Stimulated activated CD8-positive, alpha-beta memory T cell treated with anti-CD3 and anti-CD28 coated beads, Interleukin-15, amount 100 ng/mL, for 48 hours (primary cell): ENCODE measurements around the gene KLHL2.
"Not testable (repeated sequence)": the region's sequence is repeated elsewhere in the genome, so short reads cannot be mapped to it uniquely, and the experiment has no call there.

ENCODE experiments used
- DNase-seq, 2 donors: peaks; one replicate each; pipeline ENCODE4 v3.0.0-alpha.2; 2020; ENCODE audit warnings: low read depth in 2 of 2

Gene KLHL2

DNA sequence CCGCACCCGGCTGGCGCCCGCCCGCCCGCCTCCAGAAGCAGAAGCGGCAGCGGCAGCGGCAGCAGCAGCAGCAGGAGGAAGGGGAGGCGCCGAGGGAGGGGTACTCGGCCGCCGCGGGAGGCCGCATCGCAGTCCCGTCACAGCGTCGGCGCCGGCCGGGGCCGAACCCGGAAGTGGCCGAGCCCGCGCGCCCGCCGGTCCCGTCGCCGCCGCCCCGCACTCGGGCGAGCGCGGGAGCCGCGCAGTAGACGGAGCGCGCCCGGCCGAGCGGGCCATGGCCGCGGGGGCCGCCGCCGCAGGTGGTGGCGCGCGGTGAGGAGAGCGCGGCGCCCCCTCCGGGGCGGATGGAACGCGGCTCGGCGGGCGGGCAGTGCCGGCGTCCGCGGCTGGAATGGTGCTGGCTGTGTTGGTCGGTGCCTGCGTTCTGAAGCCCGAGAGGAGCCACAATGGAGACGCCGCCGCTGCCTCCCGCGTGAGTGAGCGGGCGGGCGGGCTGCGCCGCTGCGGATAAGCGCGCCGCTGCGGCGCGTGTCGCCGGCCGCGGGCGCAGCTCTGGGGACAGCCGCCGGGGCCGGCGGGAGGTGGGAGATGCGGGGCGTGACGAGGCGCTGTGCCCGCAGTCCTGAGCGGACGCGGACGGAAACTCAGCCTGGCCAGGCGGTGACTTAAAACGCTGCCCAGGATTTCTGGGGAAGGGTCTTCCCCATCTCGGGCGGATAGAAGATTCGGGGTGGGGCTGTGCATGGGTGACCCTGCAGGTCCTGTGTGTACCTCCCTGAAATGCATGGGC, at the start of gene KLHL2:
KLHL2 (plus strand) TSS at position 131 of the 790 bp plus-strand sequence; CDS start at position 447, 316 bp downstream.
- peak; percentile 64 to 66 for DNase-seq

DNA sequence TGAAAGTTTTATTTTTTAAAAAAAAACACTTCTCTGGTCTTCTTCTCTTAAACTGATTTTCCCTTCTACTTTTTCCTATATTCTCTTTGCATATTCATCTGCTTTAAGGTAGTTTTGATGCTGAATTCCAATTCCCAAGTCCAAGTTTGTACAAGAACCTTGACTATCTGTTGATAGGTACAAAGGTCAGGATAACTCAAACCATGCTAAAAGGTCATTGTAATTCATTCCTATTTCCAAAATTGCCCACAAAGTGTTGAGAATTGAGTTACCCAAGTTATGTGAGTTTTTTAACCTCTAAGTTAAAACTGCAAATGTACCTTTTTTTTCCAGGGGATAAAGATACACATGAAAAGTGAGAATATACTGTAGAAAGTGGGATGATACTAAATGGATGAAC, 48.6 kb upstream of the KLHL2 start:
- no peak for DNase-seq

- no peak for DNase-seq
These were observed 43.1 kb upstream of the KLHL2 start for GRCh38 chr4:165164257-165164656.

GRCh38 chr4:165166872-165167271, 40.5 kb upstream of the KLHL2 start:
- not testable (repeated sequence) for DNase-seq

DNA sequence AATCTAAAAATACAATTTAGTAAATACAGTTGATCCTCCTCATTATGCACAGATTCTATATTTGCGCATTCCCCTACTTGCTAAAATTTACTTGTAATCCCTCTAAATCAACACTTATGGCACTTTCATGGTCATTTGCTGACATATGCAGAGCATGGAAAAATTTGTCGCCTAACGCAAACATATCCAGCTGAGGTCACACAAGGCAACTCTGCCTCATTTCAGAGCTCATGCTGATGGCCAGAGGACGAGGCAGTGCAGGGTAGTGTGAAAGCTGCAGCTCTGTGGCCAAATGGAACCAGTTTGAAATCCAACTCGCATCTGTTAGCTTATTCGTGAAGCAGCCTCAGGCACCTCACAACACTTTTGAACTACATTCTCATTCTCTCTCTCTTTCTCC, 39.7 kb upstream of the KLHL2 start:
- DNase-seq, result no peak

- DNase-seq, result no peak
These were observed 36.5 kb upstream of the KLHL2 start for GRCh38 chr4:165170819-165171218.

GRCh38 chr4:165175470-165175869, 31.9 kb upstream of the KLHL2 start:
- not testable (repeated sequence) for DNase-seq

GRCh38 chr4:165175879-165176278, 31.5 kb upstream of the KLHL2 start:
- no peak for DNase-seq

GRCh38 chr4:165177725-165178666, 29.4 kb upstream of the KLHL2 start:
- DNase-seq, result no peak

DNA sequence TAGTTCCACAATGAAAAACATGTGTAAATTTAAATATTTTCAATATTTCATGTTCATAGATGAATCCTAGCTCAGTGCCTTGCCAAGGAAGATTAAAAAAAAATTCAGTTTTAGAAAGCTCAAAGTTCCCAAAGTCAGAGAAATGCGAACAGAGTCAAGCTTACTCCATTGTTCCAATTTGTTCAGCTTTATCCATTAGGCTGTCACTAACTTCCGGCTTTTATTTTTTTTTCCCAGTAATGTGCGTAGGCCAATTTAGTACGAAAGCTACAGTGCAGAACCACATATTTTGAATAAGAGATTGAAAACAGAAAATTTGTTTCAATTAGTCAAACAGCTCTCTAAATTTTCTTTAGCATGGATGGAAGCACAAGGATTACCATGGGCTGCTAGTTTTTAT, 23.1 kb upstream of the KLHL2 start:
- no peak for DNase-seq

GRCh38 chr4:165184998-165185397, 22.4 kb upstream of the KLHL2 start:
- not testable (repeated sequence) for DNase-seq

- no peak for DNase-seq
These were observed 21.9 kb upstream of the KLHL2 start for GRCh38 chr4:165185448-165185847.

DNA sequence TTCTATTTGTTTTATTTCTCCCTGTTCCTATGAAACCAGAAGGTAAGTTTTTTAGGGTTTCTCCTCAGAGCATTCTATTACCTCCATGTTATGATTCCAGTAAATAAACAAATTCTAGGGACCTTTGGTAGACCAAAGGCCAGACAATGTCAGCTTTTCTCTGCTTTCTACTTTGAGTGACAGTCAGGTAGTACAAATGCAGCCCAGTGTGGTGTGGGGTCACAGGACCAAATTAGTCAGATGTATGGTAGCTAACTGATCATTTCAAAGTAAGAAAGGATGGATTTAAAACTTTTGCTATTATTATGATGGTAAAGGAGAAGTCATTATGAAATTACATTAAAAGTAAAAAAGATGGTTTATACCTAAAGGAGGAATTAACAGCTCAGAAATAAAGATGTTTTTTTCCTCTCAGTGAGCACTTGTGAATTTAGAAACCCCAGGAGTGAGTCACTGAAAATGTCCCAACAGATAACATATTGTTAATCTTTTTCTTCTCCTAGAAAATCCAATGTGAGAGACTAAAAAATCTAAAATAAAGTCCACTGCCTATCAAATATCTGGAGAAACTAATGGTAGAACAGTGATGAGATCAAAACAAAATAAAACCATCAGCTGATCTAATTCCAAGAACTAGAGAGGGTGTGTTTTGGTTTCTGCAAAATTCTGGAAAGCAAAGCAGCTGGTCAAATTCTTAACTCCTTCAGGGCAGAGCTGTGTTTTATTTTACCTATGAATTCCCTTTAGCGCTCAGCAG, 16.6 kb upstream of the KLHL2 start:
- DNase-seq, result no peak

DNA sequence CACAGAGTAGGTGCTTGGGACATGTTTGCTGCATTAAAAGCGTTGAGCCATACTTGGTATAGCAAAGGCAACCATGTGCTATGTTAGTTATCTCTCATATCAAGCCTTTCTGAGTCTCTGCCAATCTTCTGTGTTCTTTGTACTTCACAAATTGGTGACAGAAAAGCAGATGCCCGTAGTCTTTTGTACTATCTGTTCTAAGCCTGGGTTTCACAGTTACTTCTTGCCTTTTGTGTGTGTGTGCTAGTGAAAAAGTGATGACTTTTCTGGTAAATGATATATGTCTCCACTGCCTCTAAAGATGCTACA, 16.1 kb upstream of the KLHL2 start:
- no peak for DNase-seq

DNA sequence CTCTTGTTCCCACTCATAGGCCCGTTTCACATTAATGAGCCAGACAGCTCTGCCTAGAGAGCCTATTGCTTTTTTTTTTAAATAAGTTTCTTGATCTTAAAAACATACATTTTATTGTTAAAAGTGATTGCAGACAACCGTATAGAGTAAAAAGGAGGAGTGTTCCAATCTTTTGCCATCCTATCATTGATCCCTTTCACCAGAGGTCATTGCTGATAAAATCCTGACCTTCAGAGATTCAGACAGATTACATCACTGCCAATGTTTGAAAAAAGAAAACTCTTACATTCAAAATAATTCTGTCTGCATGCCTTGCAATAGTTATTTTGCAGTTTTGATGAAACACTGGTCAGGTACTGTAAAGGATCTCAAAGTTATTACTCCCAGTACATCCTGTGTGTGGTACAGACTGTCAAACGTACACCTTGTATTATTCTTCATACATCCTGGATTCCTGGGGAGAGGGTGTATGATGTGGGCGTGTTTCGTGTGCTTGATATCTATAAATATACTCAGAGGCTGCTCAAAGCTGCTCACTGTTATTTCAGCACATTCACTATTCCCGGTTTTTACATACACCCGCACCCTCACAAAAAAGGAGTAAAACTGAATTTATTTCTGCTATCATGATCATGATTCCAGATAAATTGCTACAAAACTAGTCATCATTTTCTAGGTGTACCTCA, 15.4 kb upstream of the KLHL2 start:
- no peak for DNase-seq

DNA sequence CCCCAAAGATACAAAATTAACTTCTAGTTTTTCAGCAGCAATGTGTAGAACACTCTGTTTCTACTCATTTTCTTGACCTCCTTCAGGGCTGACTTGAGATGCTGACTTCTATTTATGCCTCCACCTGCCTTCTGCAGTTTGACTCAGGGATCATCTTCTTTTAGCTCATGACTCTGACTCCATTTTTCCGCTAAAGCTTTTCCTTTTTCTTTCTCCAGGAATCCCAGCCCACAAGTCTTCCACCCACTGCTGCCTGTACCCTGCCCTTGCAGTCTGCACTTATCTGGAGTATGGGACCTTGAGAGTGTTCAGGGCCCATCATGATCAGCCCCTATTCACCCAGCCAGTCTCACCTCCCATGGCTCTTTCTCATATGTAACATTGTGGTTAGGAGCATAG, 14.9 kb upstream of the KLHL2 start:
- DNase-seq, result no peak

- DNase-seq, result no peak
These were observed 14.4 kb upstream of the KLHL2 start for GRCh38 chr4:165192956-165193355.

- DNase-seq, result no peak
These were observed 13.0 kb upstream of the KLHL2 start for GRCh38 chr4:165194368-165194767.

DNA sequence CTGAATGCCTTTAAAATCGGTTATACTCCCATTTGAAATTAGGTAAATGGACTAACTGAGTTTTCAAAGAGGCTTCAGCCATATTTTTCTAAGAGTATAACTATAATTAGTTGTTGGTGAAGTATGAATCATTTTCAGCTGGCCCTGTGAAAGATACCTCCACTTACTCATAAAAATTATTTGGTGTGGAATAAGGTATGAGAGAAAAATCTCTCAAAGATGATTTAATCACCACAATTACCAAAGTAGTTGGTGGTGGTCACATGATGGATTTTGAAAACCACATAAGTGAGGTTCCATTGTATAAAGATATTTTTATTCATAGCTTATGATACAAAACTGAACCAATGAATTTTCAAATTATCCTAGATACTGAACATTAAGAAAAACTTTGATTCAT, 9.0 kb upstream of the KLHL2 start:
- no peak for DNase-seq

DNA sequence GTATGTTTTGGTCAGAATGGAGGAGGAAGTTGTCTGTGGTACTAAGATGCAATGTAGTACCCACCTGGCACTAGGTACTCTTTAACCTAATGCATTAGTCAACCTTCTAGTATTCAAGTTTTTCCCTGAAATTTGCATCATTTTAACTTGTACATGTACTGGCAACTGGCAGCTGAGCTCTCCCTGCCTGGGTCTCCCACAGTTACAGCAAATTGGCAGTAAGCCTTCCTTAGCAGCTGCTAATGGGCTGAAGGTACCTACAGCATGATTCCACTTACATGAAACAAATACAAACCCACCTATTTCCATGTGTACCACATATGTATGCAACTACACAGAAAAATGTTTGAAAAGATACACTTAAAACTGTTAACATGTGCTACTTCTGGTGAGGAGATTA, 8.1 kb upstream of the KLHL2 start:
- no peak for DNase-seq

DNA sequence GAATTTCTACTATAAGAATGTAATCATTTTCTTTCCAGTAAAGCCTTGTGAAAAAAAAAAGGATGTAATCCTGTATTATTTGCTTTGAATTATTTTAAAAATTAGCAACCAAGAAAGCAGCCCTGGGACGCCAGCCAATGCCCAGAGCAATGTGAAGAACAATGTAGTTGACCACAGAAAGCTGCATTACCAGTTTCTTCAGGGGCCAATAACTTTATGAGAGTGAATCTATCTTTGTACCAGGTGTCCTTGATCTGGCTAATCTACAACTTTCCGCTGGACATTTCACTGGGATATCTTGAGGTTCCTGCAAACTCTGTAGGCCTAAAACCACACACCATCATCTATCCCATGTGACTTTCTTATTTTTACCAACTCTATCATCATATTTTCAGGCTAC, 7.6 kb upstream of the KLHL2 start:
- DNase-seq, result no peak

GRCh38 chr4:165201806-165202205, 5.6 kb upstream of the KLHL2 start:
- DNase-seq, result no peak
